Testis (tissue), 3 donors: Measurements from ENCODE around the gene IZUMO4. TPM values are rescaled to one million over a fixed set of nuclear protein-coding genes. Genes with fewer than 3 reads are reported as not detected.

ENCODE experiments used
- DNase-seq: peaks from one replicate; pipeline ENCODE4 v3.0.0-alpha.2; 2019
- H3K27ac ChIP-seq, 2 donors: fragments of 200-600 bp; sonication (generic); one replicate each; pipeline ENCODE4 v1.5.1; 2019
- H3K27me3 ChIP-seq: fragments of 200-600 bp; sonication (generic); one replicate; pipeline ENCODE4 v1.5.1; 2019
- H3K36me3 ChIP-seq: fragments of 200-600 bp; sonication (generic); one replicate; pipeline ENCODE4 v1.5.1; 2017; ENCODE audit warnings: low read depth; ENCODE audit errors: missing control alignments
- H3K4me1 ChIP-seq: fragments of 200-600 bp; sonication (generic); one replicate; pipeline ENCODE4 v1.5.1; 2019
- H3K4me3 ChIP-seq, 2 donors: fragments of 200-600 bp; sonication (generic); one replicate each; pipeline ENCODE4 v1.5.1; 2017 to 2019
- H3K9me3 ChIP-seq: fragments of 200-600 bp; sonication (generic); one replicate; pipeline ENCODE4 v1.5.1; 2017
- CTCF ChIP-seq, 3 experiments: fragments of 450-650 bp in 2 of 3; fragments of 200-600 bp in 1 of 3; sonication (generic) in 1 of 3; IDR thresholded peaks; one replicate each; pipeline ENCODE4 v1.5.1; 2016 to 2019; ENCODE audit warnings: antibody characterized with exemption in 3 of 3, mild to moderate bottlenecking in 2 of 3, moderate library complexity in 1 of 3
- POLR2A ChIP-seq: fragments of 450-650 bp; IDR thresholded peaks from one replicate; pipeline ENCODE4 v1.6.1; 2017; ENCODE audit warnings: antibody characterized with exemption, mild to moderate bottlenecking, moderate library complexity
- WGBS, 2 donors: methylation state at CpG; one replicate each; pipeline ENCODE4 v1.1.5; 2018; 5-methylcytosine and 5-hydroxymethylcytosine counted together
- intact Hi-C: fragments of 100-400 bp; cut with DNase I; formaldehyde crosslinking; loops from one replicate; pipeline ENCODE4 v1.15.1; 2023; ENCODE audit warnings: low total_unique reads
- polyA plus RNA-seq: library from polyadenylated mRNA; stranded (reverse); fragments of 350-450 nt; fragmentation: Illumina TruSeq; extraction: RNeasy Lipid Tissue Mini Kit (QIAGEN cat#74804); gene quantifications from one replicate; pipeline ENCODE4 v1.2.3, GENCODE V29; 2014; ENCODE audit warnings: low read depth, low replicate concordance; ENCODE audit not compliant: insufficient read depth
- total RNA-seq, 2 donors: library from RNA; depleted of rRNA; stranded (reverse); fragments of >200 nt; gene quantifications; one replicate each; pipeline ENCODE4 v1.2.3, GENCODE V29; 2016

IZUMO4 gene
- total and polyA plus RNA-seq, 3 donors from 2014 or later, result 208 to 796 (median 276) TPM

DNA sequence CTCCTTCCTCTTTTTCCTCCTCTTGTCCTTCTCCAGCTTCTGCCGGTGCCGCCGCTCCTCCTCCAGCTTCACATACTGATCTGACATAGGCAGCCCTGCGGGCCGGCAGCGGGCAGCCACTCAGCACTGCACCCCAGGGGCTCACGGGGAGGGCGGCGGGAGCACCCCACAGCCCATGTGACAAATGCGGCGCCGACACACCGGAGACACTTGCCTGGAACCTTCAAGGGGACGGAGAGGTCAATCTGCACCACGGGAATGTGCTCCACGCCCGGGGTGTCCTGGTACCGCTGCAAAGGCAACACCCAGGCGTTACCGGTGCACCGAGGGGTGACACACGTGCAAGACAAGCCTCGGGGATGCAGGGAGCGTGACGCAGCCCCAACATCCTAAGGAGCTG lies 18.6 kb downstream of the IZUMO4 start:
- intact Hi-C loops, result no loop called here
- Histone ChIP-seq H3K4me3 (no peak overlapping the region), H3K27me3 (no peaks in the 10 kb centered on the region), H3K36me3 (no peaks in the 10 kb centered on the region), H3K4me1 (no peaks in the 10 kb centered on the region), H3K27ac (no peak overlapping the region), H3K9me3 (no peaks in the 10 kb centered on the region)
- DNase-seq, result no peak
- WGBS, 2 donors, result 91 to 97% methylated on average over 18 to 25 of the region's 25 CpGs
- TF ChIP-seq POLR2A, result no peak
- TF ChIP-seq CTCF (IDR thresholded peaks at IDR 0.05), result no peak

DNA sequence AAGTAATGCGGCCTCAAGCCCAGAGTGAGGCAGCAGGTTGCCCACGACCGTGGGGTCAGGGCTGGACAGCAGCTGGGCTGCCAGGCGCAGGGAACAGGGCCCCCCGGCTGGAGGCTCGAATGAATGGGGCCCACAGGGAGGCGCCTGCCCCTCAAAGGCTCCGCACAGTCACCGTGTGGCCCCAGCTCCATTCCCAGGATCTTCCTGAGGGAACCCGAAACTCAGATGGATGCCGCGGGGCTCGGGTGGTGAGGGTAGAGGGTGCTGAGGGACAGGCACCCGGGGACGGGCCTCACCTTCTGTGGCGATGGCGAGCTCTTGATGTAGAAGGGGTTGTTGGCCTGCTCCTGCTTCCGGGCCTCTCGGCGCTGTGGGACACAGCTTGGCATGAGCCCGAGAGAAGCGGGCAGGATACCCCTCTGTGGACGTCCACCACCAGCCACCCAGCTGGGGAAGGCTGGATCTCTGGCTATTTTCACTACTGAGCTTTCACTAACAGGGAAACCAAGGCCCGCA lies 19.3 kb downstream of the IZUMO4 start:
- no peak for DNase-seq
- 90 to 98% methylated on average over 20 to 24 of the region's 24 CpGs for WGBS, 2 donors
- H3K27ac ChIP-seq, result no peak overlapping the region
- no peaks in the 10 kb centered on the region for H3K36me3 ChIP-seq
- no peaks in the 10 kb centered on the region for H3K9me3 ChIP-seq
- TF ChIP-seq CTCF (IDR thresholded peaks at IDR 0.05) (no peak), POLR2A (no peak)
- no peak overlapping the region for H3K4me3 ChIP-seq
- H3K4me1 ChIP-seq, result no peaks in the 10 kb centered on the region
- H3K27me3 ChIP-seq, result no peaks in the 10 kb centered on the region
- intact Hi-C loops, result no loop called here

- WGBS, 2 donors, result 95% methylated on average over 24 to 25 of the region's 25 CpGs
- Histone ChIP-seq H3K36me3 (no peaks in the 10 kb centered on the region), H3K27ac (no peak overlapping the region), H3K4me3 (no peak overlapping the region), H3K9me3 (no peaks in the 10 kb centered on the region), H3K27me3 (no peaks in the 10 kb centered on the region), H3K4me1 (no peaks in the 10 kb centered on the region)
- TF ChIP-seq CTCF (IDR thresholded peaks at IDR 0.05) (no peak), POLR2A (no peak)
- no peak for DNase-seq
- intact Hi-C loops, result no loop called here
Measured at GRCh38 chr19:2116507-2116906, 19.8 kb downstream of the IZUMO4 start.

DNA sequence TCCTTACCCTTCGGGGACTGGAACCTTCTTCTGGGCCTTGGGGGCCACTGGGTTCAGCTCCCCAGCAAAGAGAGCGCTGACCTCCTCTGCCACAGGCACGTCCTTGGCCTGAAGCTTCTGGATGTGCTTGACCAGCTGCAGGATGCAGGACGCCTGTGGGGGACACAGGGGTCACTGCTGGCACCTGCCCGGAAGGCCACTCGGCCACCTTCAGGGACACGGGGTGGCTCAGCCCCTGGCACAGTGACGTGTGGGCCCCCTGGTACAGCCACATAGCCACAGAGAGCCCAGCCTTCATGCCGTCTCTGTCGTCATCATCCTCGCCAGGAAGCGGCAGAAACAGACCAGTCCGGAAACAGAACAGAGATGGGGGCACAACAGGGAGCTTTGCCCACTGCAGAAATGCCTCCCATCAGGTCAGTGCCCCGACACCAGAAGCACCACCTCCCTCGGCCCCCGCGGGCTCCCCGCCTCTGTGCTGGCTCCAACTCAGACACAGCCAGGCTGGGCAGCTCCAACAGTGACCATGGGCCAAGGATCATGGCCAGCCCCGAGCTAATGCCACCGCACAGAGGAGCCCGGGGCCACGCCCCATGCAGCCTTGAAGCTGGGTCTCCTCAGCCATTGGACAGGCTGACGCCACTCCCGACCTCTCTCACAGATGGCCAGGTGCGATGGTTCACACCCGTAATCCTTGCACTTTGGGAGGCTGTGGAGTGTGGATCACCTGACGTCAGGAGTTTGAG lies 20.7 kb downstream of the IZUMO4 start:
- Histone ChIP-seq H3K9me3 (no peaks in the 10 kb centered on the region), H3K36me3 (no peaks in the 10 kb centered on the region), H3K4me3 (no peak overlapping the region), H3K27me3 (no peaks in the 10 kb centered on the region), H3K4me1 (no peaks in the 10 kb centered on the region), H3K27ac (no peak overlapping the region)
- DNase-seq, result no peak
- intact Hi-C loops, result no loop called here
- no peak for TF ChIP-seq POLR2A
- TF ChIP-seq CTCF (IDR thresholded peaks at IDR 0.05), result no peak
- WGBS, 2 donors, result 90 to 92% methylated on average over 13 to 27 of the region's 27 CpGs

DNA sequence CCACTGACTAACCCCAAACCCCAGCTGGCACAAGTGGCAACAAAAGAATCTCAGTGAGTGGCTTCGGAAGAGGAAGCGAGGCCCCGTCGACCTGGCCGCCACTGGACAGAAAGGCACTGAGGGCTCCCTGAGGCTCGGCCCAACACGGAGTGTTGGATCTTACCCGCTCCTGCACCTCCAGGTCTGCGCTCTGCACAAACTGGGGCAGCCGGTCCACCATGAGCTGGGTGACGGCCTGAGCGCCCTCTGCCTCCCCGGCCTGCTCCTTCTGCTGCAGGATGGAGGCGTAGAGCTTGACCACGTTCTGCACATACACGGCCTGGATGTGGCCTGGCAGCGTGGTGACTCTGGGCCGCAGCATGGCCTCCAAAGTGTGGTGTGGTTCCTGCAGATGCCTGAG lies 21.7 kb downstream of the IZUMO4 start:
- 94 to 96% methylated on average over 7 to 15 of the region's 18 CpGs for WGBS, 2 donors
- H3K9me3 ChIP-seq, result no peaks in the 10 kb centered on the region
- no peaks in the 10 kb centered on the region for H3K27me3 ChIP-seq
- TF ChIP-seq POLR2A (no peak), CTCF (IDR thresholded peaks at IDR 0.05) (no peak)
- intact Hi-C loops, result no loop called here
- H3K36me3 ChIP-seq, result no peaks in the 10 kb centered on the region
- H3K27ac ChIP-seq, result no peak overlapping the region
- no peak for DNase-seq
- no peaks in the 10 kb centered on the region for H3K4me1 ChIP-seq
- H3K4me3 ChIP-seq, result no peak overlapping the region
